DND-41 (cell line): ENCODE measurements around the gene NDUFB7.

Experiments used
- ATAC-seq: fragments of 200-7000 bp; cut with Tn5 transposase; 3 replicates; pipeline ENCODE4 v1.9.1; 2021; ENCODE audit warnings: low read depth; ENCODE audit not compliant: insufficient read depth
- DNase-seq: peaks from one replicate; pipeline ENCODE4 v3.0.0-alpha.2; 2020
- H2AFZ ChIP-seq: 2 replicates; pipeline ENCODE4 v1.6.0; 2012; ENCODE audit warnings: low read depth, low read length
- H3K27ac ChIP-seq: 2 replicates; pipeline ENCODE4 v1.5.1; 2012; ENCODE audit warnings: low read length, inconsistent platforms
- H3K27me3 ChIP-seq: fragments of 200-600 bp; sonication (generic); 2 replicates; pipeline ENCODE4 v1.6.0; 2012; ENCODE audit warnings: low read length, mild to moderate bottlenecking, inconsistent platforms; ENCODE audit not compliant: insufficient read depth, poor library complexity
- H3K36me3 ChIP-seq: 2 replicates; pipeline ENCODE4 v1.5.1; 2012; ENCODE audit warnings: low read length, inconsistent platforms; ENCODE audit not compliant: insufficient read depth
- H3K4me1 ChIP-seq: 2 replicates; pipeline ENCODE4 v1.5.1; 2012; ENCODE audit warnings: mild to moderate bottlenecking, low read length; ENCODE audit not compliant: insufficient read depth
- H3K4me2 ChIP-seq: 2 replicates; pipeline ENCODE4 v1.6.0; 2012; ENCODE audit warnings: mild to moderate bottlenecking, moderate library complexity, low read length, inconsistent platforms; ENCODE audit not compliant: insufficient read depth
- H3K4me3 ChIP-seq, 2 experiments: fragments of 200-600 bp in 1 of 2; shearing (Covaris generic) in 1 of 2; 2 replicates each; pipeline ENCODE4 v1.5.1; 2012 to 2016; ENCODE audit warnings: inconsistent platforms in 2 of 2, low read length in 2 of 2, mild to moderate bottlenecking in 2 of 2, low read depth in 1 of 2, moderate library complexity in 1 of 2
- H3K79me2 ChIP-seq: 2 replicates; pipeline ENCODE4 v1.6.0; 2012; ENCODE audit warnings: low read length, inconsistent platforms; ENCODE audit not compliant: insufficient read depth
- H3K9ac ChIP-seq: 2 replicates; pipeline ENCODE4 v1.6.0; 2012; ENCODE audit warnings: low read depth, mild to moderate bottlenecking, inconsistent platforms, low read length, moderate library complexity
- H3K9me3 ChIP-seq: 2 replicates; pipeline ENCODE4 v1.5.1; 2012; ENCODE audit warnings: low read length, moderate library complexity, mild to moderate bottlenecking, inconsistent platforms; ENCODE audit not compliant: insufficient read depth, severe bottlenecking
- H4K20me1 ChIP-seq: 2 replicates; pipeline ENCODE4 v1.6.0; 2012; ENCODE audit warnings: low read length; ENCODE audit not compliant: insufficient read depth
- EZH2 ChIP-seq: IDR thresholded peaks from 3 replicates; pipeline ENCODE4 v1.6.1; 2012; ENCODE audit warnings: borderline replicate concordance, low read depth, mild to moderate bottlenecking, moderate library complexity, low read length, inconsistent platforms; ENCODE audit not compliant: severe bottlenecking
- TF ChIP-seq, protein P1 (sequence below): IDR thresholded peaks from 2 replicates; pipeline ENCODE4 v1.5.1; 2012; ENCODE audit warnings: borderline replicate concordance, low read length, moderate library complexity, mild to moderate bottlenecking; ENCODE audit not compliant: poor library complexity, severe bottlenecking; ENCODE audit errors: extremely low read depth

The NDUFB7 gene

GRCh38 chr19:14530506-14530905, 41.4 kb downstream of the NDUFB7 start:
- peak overlapping the region; percentile 82 for H3K9ac ChIP-seq
- no peaks in the 10 kb centered on the region for H3K27me3 ChIP-seq
- H3K4me2 ChIP-seq, result peak overlapping the region; percentile 92
- no peaks in the 10 kb centered on the region for H3K9me3 ChIP-seq
- H3K4me3 ChIP-seq, result peak overlapping the region; percentile 87 to 95; a peak in 3 of 4 replicates
- no peak overlapping the region for H2AFZ ChIP-seq
- H3K27ac ChIP-seq, result no peak overlapping the region
- TF ChIP-seq, protein P1, sequence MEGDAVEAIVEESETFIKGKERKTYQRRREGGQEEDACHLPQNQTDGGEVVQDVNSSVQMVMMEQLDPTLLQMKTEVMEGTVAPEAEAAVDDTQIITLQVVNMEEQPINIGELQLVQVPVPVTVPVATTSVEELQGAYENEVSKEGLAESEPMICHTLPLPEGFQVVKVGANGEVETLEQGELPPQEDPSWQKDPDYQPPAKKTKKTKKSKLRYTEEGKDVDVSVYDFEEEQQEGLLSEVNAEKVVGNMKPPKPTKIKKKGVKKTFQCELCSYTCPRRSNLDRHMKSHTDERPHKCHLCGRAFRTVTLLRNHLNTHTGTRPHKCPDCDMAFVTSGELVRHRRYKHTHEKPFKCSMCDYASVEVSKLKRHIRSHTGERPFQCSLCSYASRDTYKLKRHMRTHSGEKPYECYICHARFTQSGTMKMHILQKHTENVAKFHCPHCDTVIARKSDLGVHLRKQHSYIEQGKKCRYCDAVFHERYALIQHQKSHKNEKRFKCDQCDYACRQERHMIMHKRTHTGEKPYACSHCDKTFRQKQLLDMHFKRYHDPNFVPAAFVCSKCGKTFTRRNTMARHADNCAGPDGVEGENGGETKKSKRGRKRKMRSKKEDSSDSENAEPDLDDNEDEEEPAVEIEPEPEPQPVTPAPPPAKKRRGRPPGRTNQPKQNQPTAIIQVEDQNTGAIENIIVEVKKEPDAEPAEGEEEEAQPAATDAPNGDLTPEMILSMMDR, result no peak
- no peak for TF ChIP-seq EZH2
- peaks cover 25% of the 10 kb centered on the region; the same call in 1 of the 2 replicates for H4K20me1 ChIP-seq
- H3K4me1 ChIP-seq, result peaks cover 31% of the 10 kb centered on the region
- H3K79me2 ChIP-seq, result peaks cover 57% of the 10 kb centered on the region
- no peak for ATAC-seq
- peaks cover 11% of the 10 kb centered on the region for H3K36me3 ChIP-seq
- DNase-seq, result no peak

DNA sequence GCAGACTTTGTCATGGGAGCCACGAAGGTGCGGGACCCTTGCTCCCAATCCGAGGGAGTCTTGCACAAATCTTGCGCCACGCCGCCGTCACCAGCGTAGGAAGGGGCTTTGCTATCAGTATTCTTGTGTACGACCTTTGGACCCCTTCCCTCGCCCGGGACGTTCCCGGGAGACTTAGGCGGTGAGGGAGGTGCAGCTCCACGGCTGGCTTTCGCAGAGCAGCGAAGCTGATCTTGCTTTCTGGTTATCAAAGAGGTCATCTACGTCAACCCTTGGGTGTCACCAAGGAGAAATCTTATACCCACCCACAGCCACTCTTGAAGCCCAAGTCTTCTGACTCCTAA, 41.9 kb downstream of the NDUFB7 start:
- Histone ChIP-seq H3K4me1 (peaks cover 31% of the 10 kb centered on the region), H3K79me2 (peaks cover 53% of the 10 kb centered on the region), H3K9ac (peak overlapping the region; percentile 82), H4K20me1 (peaks cover 25% of the 10 kb centered on the region; the same call in 1 of the 2 replicates), H2AFZ (peak overlapping the region; percentile 83), H3K4me2 (peak overlapping the region; percentile 92), H3K27ac (peak overlapping the region; percentile 87), H3K27me3 (no peaks in the 10 kb centered on the region), H3K9me3 (no peaks in the 10 kb centered on the region), H3K4me3 (peak overlapping the region; percentile 87 to 95), H3K36me3 (peaks cover 11% of the 10 kb centered on the region)
- ATAC-seq (no peak), DNase-seq (no peak)
- TF ChIP-seq, protein P1, result no peak
- no peak for TF ChIP-seq EZH2

DNA sequence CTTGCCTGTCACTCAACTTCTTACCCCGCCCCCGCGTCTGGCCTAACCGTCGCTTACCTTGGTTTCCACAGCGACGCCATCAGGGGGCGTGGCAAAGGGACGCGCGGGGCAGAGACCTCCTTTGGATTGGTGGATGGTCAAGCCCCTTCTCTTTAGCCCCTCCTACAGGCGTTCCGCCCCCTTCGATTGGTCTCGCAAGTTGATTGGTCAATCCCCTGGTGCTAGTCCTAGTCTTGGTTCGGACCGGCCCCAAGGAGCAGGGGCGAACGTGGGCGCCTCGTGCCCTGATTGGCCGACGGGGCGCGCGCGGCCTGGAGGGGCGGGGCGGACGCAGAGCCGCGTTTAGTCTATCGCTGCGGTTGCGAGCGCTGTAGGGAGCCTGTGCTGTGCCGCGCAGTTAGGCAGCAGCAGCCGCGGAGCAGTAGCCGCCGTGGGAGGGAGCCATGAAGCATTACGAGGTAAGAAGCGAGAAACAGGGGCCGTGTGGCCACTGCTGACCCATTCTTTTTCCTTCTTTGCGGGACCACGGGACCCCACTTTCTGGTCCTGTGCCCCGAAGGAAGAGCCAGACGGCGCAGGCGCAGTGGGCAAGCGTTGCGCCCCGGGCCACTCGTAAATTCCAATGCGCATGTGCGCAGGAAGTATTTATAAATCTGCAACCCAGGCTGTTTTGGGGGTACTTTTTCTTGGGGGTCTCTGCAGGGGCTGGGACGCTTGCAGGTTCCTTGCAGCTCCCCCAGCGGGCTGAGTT, 42.4 kb downstream of the NDUFB7 start, which contains the start of gene TECR:
TECR (plus strand) TSS at position 341 of the 751 bp plus-strand sequence; CDS start at position 444, 103 bp downstream.
- TF ChIP-seq, protein P1, result peak; percentile 13
- TF ChIP-seq EZH2, result no peak
- DNase-seq, result peak; percentile 100
- peaks cover 20% of the 10 kb centered on the region; the same call in 1 of the 2 replicates for H4K20me1 ChIP-seq
- no peaks in the 10 kb centered on the region for H3K27me3 ChIP-seq
- H3K9me3 ChIP-seq, result no peaks in the 10 kb centered on the region
- peaks cover 48% of the 10 kb centered on the region for H3K79me2 ChIP-seq
- H3K36me3 ChIP-seq, result peaks cover 6% of the 10 kb centered on the region
- ATAC-seq, result peak; percentile 96
- H3K4me2 ChIP-seq, result peak within 1 kb of the TSS; percentile 92
- peak within 1 kb of the TSS; percentile 87 to 95 for H3K4me3 ChIP-seq
- peak within 1 kb of the TSS; percentile 87 for H3K27ac ChIP-seq
- peak within 1 kb of the TSS; percentile 82 for H3K9ac ChIP-seq
- peak within 1 kb of the TSS; percentile 94 for H2AFZ ChIP-seq
- H3K4me1 ChIP-seq, result peaks cover 31% of the 10 kb centered on the region
